BJ (cell line): ENCODE results near the gene ZNF888. TPM values are rescaled to one million over a fixed set of nuclear protein-coding genes. Genes with fewer than 3 reads are reported as not detected.

Experiments used
- CTCF ChIA-PET: fragments of 350-600 bp; formaldehyde crosslinking; extraction: SDS; loops from one replicate; lab custom pipeline; 2021; ENCODE audit warnings: antibody characterized with exemption, inconsistent platforms; lab: Yijun Ruan, JAX
- POLR2A ChIA-PET: fragments of 300-600 bp; sonication (Branson Sonifier 250); formaldehyde crosslinking; extraction: SDS; loops from one replicate; lab custom pipeline; 2021; ENCODE audit warnings: antibody characterized with exemption; lab: Charles Lee
- DNase-seq: peaks from one replicate; pipeline ENCODE4 v3.0.0-alpha.2; 2011; ENCODE audit warnings: low read depth
- H3K27me3 ChIP-seq: 2 replicates; pipeline ENCODE4 v1.6.0; 2011; ENCODE audit warnings: low read length; ENCODE audit not compliant: control insufficient read depth, insufficient read depth
- H3K36me3 ChIP-seq: 2 replicates; pipeline ENCODE4 v1.5.1; 2011; ENCODE audit warnings: low read length; ENCODE audit not compliant: control insufficient read depth, insufficient read depth
- H3K4me3 ChIP-seq: 2 replicates; pipeline ENCODE4 v1.5.1; 2011; ENCODE audit warnings: low read depth, mild to moderate bottlenecking, control low read depth, low read length
- CTCF ChIP-seq: IDR thresholded peaks from 2 replicates; pipeline ENCODE4 v1.5.1; 2011; ENCODE audit warnings: low read depth, mild to moderate bottlenecking, control low read depth, inconsistent platforms, low read length, moderate library complexity; ENCODE audit not compliant: insufficient read depth
- polyA minus RNA-seq: library from RNA; depleted of rRNA, polyadenylated mRNA; stranded (reverse); fragments of >200 nt; gene quantifications from 2 replicates; pipeline ENCODE4 v1.2.3, GENCODE V29; 2011; rRNA and poly(A)+ RNA removed
- polyA plus RNA-seq: library from polyadenylated mRNA; depleted of rRNA; stranded (reverse); fragments of >200 nt; gene quantifications from 2 replicates; pipeline ENCODE4 v1.2.3, GENCODE V29; 2011; rRNA removed

The ZNF888 gene
- polyA plus RNA-seq = 1.1 and 1.9 TPM in 2 replicates
- polyA minus RNA-seq = 2.2 and 3.4 TPM in 2 replicates

- no peaks in the 10 kb centered on the region; the same call in 1 of the 2 replicates for H3K36me3 ChIP-seq
- ChIA-PET POLR2A (no interaction called here), CTCF (interaction anchor here (1.0 kb wide), 1 partner anchor 272 kb away, joined by 3 read pairs; no protein-coding TSS in a partner anchor)
- no peaks in the 10 kb centered on the region for H3K27me3 ChIP-seq
- DNase-seq = peak; percentile 19
- H3K4me3 ChIP-seq = peak within 1 kb of the TSS; percentile 60
- no peak for TF ChIP-seq CTCF
Observed at GRCh38 chr19:52922841-52923777, at the start of gene ZNF888. ZNF888 (minus strand) TSS chr19:52923428; CDS start chr19:52917873, 5,555 bp downstream.

GRCh38 chr19:52967772-52968171 is 44.5 kb upstream of the ZNF888 start:
- no peak for DNase-seq
- CTCF ChIA-PET = no interaction called here
- Histone ChIP-seq H3K4me3 (no peak overlapping the region), H3K27me3 (no peaks in the 10 kb centered on the region), H3K36me3 (peaks cover 1% of the 10 kb centered on the region; the same call in 1 of the 2 replicates)
- POLR2A ChIA-PET = no interaction called here
- TF ChIP-seq CTCF = no peak

GRCh38 chr19:52963247-52963618 is 40.0 kb upstream of the ZNF888 start:
- CTCF ChIA-PET = interaction anchor here (0.8 kb wide), 1 partner anchor 13 kb away, joined by 3 read pairs; no protein-coding TSS in a partner anchor
- no peak for TF ChIP-seq CTCF
- POLR2A ChIA-PET = interaction anchor here (0.6 kb wide), 1 partner anchor 141 kb away, joined by 4 read pairs; no protein-coding TSS in a partner anchor
- Histone ChIP-seq H3K36me3 (no peaks in the 10 kb centered on the region), H3K27me3 (no peaks in the 10 kb centered on the region), H3K4me3 (peak overlapping the region; percentile 50)
- DNase-seq = no peak

GRCh38 chr19:52962394-52963246 is 39.4 kb upstream of the ZNF888 start, which contains the start of gene ZNF816:
ZNF816 (minus strand) TSS chr19:52962881; CDS start chr19:52956089, 6,792 bp downstream.
- DNase-seq = peak; percentile 55
- TF ChIP-seq CTCF = no peak
- ChIA-PET CTCF (interaction anchor here (0.8 kb wide), 1 partner anchor 14 kb away, joined by 3 read pairs; no protein-coding TSS in a partner anchor), POLR2A (interaction anchor here (0.6 kb wide), 1 partner anchor 140 kb away, joined by 4 read pairs; no protein-coding TSS in a partner anchor)
- Histone ChIP-seq H3K4me3 (peak within 1 kb of the TSS; percentile 50), H3K36me3 (no peaks in the 10 kb centered on the region), H3K27me3 (no peaks in the 10 kb centered on the region)
